ENCODE data around the gene HYAL2.

Gene HYAL2, protein sequence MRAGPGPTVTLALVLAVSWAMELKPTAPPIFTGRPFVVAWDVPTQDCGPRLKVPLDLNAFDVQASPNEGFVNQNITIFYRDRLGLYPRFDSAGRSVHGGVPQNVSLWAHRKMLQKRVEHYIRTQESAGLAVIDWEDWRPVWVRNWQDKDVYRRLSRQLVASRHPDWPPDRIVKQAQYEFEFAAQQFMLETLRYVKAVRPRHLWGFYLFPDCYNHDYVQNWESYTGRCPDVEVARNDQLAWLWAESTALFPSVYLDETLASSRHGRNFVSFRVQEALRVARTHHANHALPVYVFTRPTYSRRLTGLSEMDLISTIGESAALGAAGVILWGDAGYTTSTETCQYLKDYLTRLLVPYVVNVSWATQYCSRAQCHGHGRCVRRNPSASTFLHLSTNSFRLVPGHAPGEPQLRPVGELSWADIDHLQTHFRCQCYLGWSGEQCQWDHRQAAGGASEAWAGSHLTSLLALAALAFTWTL

DNA sequence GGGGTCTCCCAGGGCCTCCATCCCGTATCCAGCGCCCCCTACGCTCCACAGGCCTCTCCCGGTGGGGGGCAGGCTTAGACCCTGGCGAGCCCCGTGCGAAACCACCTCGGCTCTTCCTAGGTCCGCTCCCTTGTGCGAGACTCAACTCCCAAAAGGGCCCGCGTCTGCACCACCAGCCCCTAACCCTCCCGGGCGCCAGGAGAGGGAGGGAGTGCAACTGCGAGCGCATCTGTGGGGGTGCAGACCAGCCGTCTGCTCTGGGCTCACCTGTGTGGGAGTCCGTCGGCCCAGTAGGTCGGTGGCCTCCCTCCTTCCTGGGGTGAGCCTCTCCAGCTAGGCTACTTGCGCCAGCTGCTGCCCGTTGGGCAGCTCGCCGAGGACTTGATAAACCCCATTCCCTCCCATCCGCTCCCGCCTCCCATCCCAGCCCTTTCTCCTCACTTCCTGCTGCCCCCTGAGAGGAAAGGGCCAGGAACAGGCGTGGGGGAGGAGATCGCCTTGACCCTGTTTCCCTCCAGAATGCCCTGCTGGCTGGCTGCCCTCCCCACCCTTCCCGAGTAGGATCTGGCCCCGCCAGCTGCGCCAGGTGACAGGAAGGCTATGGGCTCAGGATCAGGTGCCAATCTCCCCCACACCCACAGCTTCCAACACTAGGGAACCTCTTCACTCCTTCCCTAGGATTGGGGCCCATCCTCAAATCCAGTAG is at the start of gene HYAL2:
HYAL2 (minus strand) TSS at position 360 of the 706 bp plus-strand sequence. CDS start 2,256 bp downstream, outside the sequence.
- Mint-ChIP-seq H3K36me3 (ENCODE audit: low read depth) (peaks cover 2% of the 10 kb centered on the region), H3K4me3 (peak within 1 kb of the TSS; percentile 75), H3K27me3 (no peaks in the 10 kb centered on the region), H3K4me1 (peaks cover 31% of the 10 kb centered on the region), H3K9me3 (no peaks in the 10 kb centered on the region), H3K27ac (peak within 1 kb of the TSS; percentile 90)
- ATAC-seq: no peak
- peak; percentile 2 for DNase-seq

DNA sequence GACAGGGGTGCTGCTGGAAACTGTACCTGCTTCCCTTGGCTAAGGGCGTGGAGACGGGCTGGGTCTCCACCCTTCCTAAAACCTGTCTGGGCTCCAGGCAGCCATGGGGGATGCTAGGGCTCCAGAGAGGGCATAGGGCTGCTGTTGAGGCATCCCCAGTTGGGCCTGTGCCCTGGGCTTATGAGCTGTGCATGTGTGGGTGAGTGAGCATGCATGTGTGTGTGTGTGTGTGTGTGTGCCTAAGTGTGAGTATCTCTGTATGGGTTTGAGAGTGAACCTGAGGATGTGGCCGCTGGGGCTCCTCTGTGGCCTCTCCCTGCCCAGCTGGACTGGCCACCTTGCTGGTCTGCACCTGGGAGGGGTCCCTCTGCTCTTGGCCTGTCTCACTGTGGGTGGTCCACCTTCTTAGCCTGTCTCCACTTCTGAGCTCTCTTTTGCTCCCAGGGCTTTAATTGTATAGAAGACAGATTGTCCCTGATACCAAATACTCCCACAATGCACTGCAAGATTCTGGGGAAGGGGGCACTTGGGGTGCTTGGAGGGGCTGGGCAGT is 48.7 kb upstream of the HYAL2 start:
- ATAC-seq (no peak), DNase-seq (no peak)
- no peaks in the 10 kb centered on the region for H3K27me3 Mint-ChIP-seq
- peaks cover 4% of the 10 kb centered on the region for H3K4me1 Mint-ChIP-seq
- H3K4me3 Mint-ChIP-seq: no peak overlapping the region
- no peak overlapping the region for H3K27ac Mint-ChIP-seq
- no peaks in the 10 kb centered on the region for H3K9me3 Mint-ChIP-seq
- H3K36me3 Mint-ChIP-seq (ENCODE audit: low read depth): no peaks in the 10 kb centered on the region

DNA sequence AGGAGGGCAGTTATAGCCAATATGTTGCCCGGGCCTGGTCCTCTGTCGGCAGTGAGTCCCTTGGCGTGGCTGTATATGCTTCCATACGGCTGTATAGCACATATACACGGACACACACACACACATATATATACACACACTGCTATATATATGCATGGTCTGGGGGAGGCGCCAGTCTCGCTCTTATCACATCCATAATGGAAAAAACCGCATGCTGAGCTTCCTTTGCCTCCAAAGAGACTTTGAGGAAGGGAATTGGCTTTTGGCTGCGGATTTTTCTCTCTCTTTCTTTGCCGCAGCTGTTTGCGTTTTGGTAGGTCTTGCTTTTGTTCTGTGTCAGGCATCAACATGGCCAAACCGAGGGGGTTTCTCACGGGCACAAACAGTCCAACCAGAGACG is 48.0 kb upstream of the HYAL2 start:
- Mint-ChIP-seq H3K27me3 (no peaks in the 10 kb centered on the region), H3K36me3 (ENCODE audit: low read depth) (no peaks in the 10 kb centered on the region), H3K9me3 (no peaks in the 10 kb centered on the region), H3K27ac (no peak overlapping the region), H3K4me1 (peaks cover 10% of the 10 kb centered on the region), H3K4me3 (no peak overlapping the region)
- ATAC-seq (no peak), DNase-seq (no peak)

DNA sequence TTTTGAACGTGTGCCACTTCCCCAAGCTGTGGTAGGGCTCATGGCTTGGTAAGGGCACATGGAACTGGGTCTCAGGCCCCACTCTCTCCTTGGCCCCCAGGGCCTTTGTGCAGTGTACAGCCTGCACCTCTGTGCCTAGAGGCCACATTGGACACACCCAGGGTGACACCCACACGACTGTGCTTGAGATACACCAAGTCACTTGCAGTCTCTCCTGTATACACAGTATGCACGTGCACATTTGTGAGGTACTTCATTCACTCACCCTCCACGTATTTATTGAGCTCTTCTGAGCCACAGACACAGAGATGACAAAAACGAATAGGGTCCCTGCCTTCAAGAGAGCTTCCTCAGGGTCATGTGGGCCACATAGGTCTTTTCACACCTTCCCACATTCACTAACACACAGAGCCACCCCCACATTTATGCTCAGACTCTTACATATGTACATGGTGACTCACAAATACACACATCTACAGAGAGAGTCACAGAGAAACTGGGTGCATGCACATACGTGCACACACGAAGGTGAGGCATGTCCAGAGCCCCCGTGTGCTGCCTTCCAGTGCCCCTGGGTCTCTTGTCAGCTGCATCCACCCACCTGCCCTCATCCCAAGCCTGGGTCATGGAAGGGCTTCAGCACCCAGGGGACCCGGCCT is 46.6 kb upstream of the HYAL2 start:
- Mint-ChIP-seq H3K27ac (no peak overlapping the region), H3K36me3 (ENCODE audit: low read depth) (no peaks in the 10 kb centered on the region), H3K9me3 (no peaks in the 10 kb centered on the region), H3K4me1 (peaks cover 14% of the 10 kb centered on the region), H3K4me3 (no peak overlapping the region), H3K27me3 (no peaks in the 10 kb centered on the region)
- DNase-seq (no peak), ATAC-seq (no peak)

DNA sequence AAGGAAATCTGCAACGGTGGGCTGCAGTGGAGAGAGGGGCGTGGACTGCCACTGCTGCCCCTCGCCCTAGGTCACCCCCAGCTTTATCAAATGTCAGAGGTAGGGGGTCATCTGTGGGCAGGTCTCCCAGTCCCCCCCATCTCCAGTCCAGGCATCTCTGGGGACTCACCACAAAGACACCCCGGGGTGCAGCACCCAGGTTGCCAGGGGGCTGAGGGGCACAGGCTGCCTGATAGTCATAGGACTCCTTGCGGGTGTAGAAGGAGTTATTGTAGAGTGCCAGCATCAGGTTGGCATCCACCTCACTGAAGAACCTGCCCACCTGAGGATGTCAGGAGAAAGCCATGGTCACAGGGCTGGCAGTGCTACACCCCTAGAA is 43.3 kb upstream of the HYAL2 start:
- ATAC-seq (no peak), DNase-seq (no peak)
- no peaks in the 10 kb centered on the region for H3K9me3 Mint-ChIP-seq
- H3K4me1 Mint-ChIP-seq: peaks cover 10% of the 10 kb centered on the region
- H3K27me3 Mint-ChIP-seq: no peaks in the 10 kb centered on the region
- H3K4me3 Mint-ChIP-seq: peak overlapping the region; percentile 73
- H3K36me3 Mint-ChIP-seq (ENCODE audit: low read depth): no peaks in the 10 kb centered on the region
- no peak overlapping the region for H3K27ac Mint-ChIP-seq

DNA sequence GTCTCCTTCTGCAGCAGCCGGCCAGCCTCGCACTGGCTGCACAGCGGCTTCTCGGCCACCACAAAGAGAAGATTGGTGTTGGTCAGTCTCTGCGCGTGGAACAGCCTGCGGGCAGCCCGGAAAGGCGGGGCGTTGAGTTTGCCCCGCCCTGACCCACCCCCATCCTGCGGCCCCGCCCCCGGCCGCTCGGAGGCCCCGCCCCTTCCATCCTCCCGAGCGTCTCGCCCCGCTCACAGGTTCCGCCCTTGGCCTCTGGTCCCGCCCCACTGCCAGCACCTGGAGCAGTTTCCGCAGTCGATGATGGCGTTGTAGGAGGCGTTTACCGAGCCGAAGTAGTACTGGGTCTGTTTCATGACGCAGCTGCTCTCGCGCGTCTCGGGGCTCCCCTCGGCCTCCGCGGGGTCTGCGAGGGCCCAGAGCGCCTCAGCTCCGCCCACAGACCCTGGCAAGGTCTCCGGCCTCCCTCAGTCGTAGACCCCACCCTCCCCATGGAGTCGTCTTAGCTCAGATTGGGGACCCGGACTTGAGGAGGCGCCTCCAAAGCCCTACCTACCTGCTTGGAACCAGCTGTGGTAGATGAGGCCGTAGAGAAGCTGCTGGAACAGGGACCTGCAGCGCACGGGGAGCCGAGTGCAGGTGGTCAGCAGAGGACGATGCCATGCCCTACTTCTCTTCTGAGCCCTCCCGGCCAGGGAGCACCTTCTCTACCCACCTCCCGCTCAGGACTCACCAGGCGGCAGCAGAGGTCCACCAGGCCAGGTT is 42.7 kb upstream of the HYAL2 start:
- no peak overlapping the region for H3K27ac Mint-ChIP-seq
- peak overlapping the region; percentile 73 for H3K4me3 Mint-ChIP-seq
- H3K9me3 Mint-ChIP-seq: no peaks in the 10 kb centered on the region
- H3K27me3 Mint-ChIP-seq: no peaks in the 10 kb centered on the region
- H3K4me1 Mint-ChIP-seq: peaks cover 11% of the 10 kb centered on the region
- H3K36me3 Mint-ChIP-seq (ENCODE audit: low read depth): no peaks in the 10 kb centered on the region
- DNase-seq: peak; percentile 94
- ATAC-seq: peak; percentile 94

DNA sequence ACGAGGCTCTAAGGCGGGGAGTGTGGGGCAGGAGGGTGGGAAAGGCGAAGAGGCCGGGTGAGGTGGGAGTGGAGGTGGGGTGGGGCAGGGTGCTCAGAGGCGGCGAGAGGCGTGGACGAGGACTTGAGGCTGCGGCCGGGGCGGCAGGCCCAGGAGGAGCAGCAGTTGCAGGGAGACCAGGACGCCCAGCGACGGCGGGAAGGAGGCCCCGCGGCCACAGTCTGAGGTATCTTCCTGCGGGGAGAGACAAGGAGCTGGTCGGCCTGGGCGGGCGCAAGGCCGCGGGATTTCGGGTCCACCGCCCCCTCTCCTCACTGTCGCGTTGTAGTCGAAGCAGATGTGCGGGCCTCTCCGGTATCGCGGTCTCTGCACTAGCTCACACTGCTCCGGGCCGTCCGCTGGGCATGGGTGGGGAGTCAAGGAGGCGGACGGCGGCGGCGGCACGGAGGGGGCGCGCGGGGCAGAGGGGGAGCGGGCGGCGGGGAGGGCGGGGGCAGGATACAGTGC is 42.1 kb upstream of the HYAL2 start:
- no peaks in the 10 kb centered on the region for H3K27me3 Mint-ChIP-seq
- peak overlapping the region; percentile 73 for H3K4me3 Mint-ChIP-seq
- H3K4me1 Mint-ChIP-seq: peaks cover 17% of the 10 kb centered on the region
- H3K36me3 Mint-ChIP-seq (ENCODE audit: low read depth): no peaks in the 10 kb centered on the region
- peak; percentile 5 for ATAC-seq
- DNase-seq: no peak
- H3K27ac Mint-ChIP-seq: no peak overlapping the region
- H3K9me3 Mint-ChIP-seq: no peaks in the 10 kb centered on the region

DNA sequence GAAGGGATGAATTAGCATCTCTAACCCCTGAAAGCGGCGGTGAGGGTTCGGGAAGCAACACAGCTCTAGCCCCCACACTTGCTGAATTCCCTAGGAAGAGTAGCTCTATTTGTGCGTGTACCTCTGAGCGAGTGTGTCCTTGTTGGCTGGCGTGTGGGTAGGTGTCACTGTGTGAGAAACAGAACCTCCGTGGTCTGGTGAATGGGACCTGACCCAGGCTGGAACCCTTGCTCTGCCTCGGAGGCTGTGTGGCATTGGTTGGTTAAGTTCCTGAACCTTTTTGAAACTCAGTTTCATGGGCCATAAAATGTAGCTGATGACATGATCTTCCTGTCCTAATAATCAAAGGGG is 37.2 kb upstream of the HYAL2 start:
- no peaks in the 10 kb centered on the region for H3K27me3 Mint-ChIP-seq
- peak overlapping the region; percentile 91 for H3K27ac Mint-ChIP-seq
- peaks cover 38% of the 10 kb centered on the region for H3K4me1 Mint-ChIP-seq
- no peaks in the 10 kb centered on the region for H3K9me3 Mint-ChIP-seq
- no peak for ATAC-seq
- H3K4me3 Mint-ChIP-seq: peak overlapping the region; percentile 95
- H3K36me3 Mint-ChIP-seq (ENCODE audit: low read depth): peaks cover 8% of the 10 kb centered on the region
- no peak for DNase-seq

DNA sequence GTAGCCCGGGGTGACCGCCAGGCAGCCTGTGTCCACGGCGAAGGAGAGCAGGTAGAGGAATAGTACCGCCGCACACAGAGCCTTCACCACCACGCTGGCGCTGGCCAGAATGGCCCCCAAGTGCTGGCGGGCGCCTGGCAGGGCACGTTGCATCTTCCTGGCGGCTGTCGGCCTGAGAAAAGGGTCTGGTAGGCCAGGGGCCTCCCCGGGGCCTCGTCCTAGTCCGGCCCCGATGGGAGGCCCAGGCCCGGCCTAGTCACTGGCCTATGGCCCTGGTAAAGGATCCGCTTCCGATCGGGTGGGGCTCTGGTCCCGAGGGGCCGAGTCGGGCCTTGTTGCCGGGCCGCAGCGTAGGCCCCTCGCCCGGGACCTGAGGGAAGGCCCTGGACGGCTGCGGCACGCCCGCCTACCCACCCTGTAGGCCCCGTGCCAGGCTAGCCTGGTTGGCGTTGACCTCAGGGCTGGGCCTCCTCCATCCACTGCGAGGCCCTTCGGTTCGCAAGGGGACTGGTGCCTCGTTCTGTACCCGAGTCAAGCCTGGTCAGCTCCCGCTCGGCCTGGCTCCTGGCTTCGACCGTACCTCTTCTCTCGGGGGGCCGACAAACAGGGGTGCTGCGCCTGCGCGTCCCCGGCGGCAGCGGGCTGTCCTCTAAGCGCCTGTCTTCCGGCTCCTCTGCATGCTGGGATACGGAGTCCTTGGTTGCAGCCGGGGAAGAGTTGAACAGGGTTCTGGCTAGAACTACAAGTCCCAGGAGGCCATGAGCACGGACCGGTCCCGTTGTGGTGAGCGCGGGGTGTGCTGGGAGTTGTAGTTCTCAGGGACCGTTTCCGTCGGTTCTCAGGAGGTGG is 36.6 kb upstream of the HYAL2 start, which contains the start of gene TMEM115:
TMEM115 (minus strand) TSS at position 611 of the 849 bp plus-strand sequence; CDS start at position 153, 458 bp downstream.
- H3K4me3 Mint-ChIP-seq: peak within 1 kb of the TSS; percentile 95
- peaks cover 12% of the 10 kb centered on the region for H3K36me3 Mint-ChIP-seq (ENCODE audit: low read depth)
- no peaks in the 10 kb centered on the region for H3K9me3 Mint-ChIP-seq
- ATAC-seq: peak; percentile 100
- DNase-seq: peak; percentile 93
- no peaks in the 10 kb centered on the region for H3K27me3 Mint-ChIP-seq
- peaks cover 40% of the 10 kb centered on the region for H3K4me1 Mint-ChIP-seq
- H3K27ac Mint-ChIP-seq: peak within 1 kb of the TSS; percentile 91

DNA sequence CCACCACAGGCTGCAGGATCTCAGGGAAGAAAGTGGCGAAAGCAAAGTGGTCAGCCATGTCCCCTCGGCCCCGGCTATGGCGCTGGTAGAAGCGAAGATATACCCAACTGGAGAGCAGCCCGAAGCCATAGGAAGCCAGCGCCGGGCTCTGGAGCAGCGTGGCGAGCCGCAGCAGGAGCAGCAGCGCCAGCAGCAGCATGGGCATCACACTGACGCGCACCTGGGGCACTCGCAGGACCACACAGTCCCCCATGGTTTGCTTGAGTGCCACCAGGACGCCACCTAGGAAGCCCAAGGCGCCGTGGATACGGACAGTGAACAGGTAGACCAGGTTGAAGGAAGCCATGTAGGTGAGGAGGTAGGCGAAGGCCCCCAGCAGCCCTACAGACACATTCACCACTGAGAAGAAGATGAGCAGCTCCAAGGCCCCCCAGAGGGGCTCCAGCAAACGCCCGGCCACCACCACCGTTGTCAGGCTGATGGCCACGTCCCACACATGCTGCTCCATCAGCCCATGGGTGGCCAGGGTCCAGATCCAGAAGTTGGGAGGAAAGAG is 35.9 kb upstream of the HYAL2 start:
- DNase-seq (no peak), ATAC-seq (no peak)
- Mint-ChIP-seq H3K27ac (peak overlapping the region; percentile 91), H3K4me3 (peak overlapping the region; percentile 95), H3K36me3 (ENCODE audit: low read depth) (peaks cover 12% of the 10 kb centered on the region), H3K4me1 (peaks cover 40% of the 10 kb centered on the region), H3K27me3 (no peaks in the 10 kb centered on the region), H3K9me3 (no peaks in the 10 kb centered on the region)

DNA sequence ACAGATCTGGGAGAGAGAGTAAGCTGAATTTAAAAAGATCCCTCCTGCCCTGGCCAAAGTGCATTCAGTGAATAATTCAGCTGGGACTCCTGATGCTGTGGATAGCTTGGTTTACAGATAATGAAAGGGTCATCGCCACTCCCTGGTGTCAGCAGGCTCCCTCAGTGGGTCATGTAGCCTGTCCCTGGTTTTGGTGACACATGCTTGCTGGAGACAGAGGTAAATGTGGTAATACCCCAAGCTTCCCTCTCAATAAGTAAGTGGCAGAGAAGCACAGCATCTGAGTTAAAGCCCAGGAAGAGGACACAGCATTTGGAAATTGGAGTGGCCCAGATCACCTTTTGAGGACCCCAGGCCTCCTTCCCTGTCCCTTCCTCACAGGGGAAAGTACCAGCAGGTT is 34.9 kb upstream of the HYAL2 start:
- H3K9me3 Mint-ChIP-seq: no peaks in the 10 kb centered on the region
- peaks cover 44% of the 10 kb centered on the region for H3K4me1 Mint-ChIP-seq
- no peaks in the 10 kb centered on the region for H3K27me3 Mint-ChIP-seq
- ATAC-seq (no peak), DNase-seq (no peak)
- H3K36me3 Mint-ChIP-seq (ENCODE audit: low read depth): peaks cover 15% of the 10 kb centered on the region
- H3K27ac Mint-ChIP-seq: peak overlapping the region; percentile 91
- H3K4me3 Mint-ChIP-seq: peak overlapping the region; percentile 95

DNA sequence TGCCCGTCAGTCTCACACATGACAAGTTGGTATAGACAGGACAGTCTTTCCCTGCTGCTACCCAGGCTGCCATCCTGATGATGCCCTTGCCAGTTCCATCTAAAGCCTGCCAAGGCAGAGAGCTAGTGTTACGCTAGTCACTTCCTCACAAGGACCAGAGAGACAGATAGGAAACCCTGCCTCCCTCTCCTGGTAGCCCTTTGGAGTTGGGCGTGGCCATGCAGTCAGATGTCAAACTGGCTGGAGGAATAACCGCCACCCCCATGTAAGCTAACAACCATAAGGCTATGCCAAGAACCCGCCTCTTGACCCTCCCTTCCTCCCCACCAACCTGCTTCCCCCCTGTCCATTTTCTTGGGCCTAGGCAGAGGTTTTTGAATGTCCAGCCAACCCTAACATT is 34.0 kb upstream of the HYAL2 start:
- Mint-ChIP-seq H3K9me3 (no peaks in the 10 kb centered on the region), H3K36me3 (ENCODE audit: low read depth) (peaks cover 15% of the 10 kb centered on the region), H3K27me3 (no peaks in the 10 kb centered on the region), H3K4me1 (peaks cover 48% of the 10 kb centered on the region), H3K27ac (no peak overlapping the region), H3K4me3 (peak overlapping the region; percentile 95)
- ATAC-seq (no peak), DNase-seq (no peak)

Measured in activated naive CD8-positive, alpha-beta T cell treated with anti-CD3 and anti-CD28 coated beads, Interleukin-2, amount 50 U/mL, for 24 hours (primary cell).